NCI-H2107 (cell line): Measurements from ENCODE around the gene SLTM.
"Not testable (repeated sequence)": the region's sequence is repeated elsewhere in the genome, so short reads cannot be mapped to it uniquely, and the experiment has no call there.

Experiments
- DNase-seq: peaks from one replicate; lab custom pipeline; 2025; lab: John Stamatoyannopoulos, UW

SLTM gene

DNA sequence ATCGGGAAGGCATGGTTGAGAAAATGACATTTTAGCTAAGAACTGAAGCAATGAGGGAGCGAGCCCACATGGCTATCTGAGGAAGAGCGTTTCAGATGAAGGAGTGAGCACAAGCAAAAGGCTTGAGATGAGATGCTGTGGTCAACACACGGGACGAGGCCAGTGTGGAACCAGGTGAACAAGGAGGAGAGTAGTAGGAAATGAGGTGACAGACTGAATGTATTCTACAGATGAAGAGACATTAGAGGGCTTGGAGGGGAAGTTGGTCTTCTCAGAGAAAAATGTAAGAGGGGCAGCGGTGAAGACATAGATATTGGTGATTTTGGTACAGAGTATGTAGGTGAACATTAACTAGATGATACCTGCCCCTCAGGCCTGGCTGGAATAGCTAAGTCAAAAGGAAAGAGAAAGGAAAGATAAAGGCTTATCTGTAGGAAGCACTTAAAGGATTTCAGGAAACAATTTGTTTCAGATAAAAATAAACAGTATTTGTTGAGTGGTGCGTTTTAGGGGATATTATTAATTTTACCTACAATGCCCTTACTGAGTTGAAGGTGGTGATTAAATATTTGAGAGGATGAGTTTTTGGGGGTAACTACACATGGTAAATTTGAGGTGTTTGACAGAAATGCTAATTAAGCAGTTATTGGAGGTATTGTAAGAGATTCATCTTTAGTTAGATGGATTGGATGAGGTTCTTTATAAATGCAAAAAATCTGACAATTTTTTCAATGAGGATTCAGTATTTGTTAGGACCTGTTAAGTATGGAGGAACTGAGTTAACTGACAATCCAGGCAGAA, 57.0 kb downstream of the SLTM start:
- DNase-seq, result no peak

DNA sequence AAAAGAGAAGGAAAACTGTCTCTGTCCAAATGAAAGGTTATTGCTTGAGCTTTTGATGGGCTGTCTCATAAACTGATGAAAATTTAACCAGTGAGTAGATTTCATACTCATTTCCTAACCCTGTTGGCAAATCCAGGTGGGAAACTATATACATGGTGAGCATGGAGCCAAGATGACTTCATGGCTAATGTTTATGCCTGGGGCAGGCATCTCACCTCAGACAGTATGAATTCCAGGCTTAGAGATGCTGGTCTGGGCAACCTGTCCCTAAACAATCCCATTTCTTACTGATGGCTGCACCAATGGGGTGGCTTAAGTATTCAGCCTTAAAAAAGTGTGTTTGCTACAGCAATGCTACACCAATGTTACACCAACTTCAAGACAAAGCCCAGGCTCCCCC, 58.1 kb downstream of the SLTM start:
- DNase-seq, result no peak

DNA sequence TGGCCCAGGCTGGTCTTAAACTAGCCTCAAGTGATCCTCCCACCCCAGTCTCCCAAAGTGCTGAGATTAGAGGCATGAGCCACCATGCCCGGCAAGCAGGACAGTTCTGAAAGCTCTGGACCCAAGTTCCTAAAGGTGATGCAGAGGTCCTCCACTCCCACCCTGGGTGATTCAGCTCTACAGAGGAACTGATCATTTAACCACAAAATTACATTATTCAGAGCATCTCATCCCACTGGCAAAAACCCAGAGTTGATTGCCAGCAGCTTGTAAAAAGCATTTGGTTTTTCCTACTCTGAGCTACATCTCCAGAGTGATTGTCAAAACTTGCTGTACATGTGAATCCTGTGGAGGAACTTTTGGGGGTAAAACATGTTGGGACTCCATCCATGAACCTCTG, 60.2 kb downstream of the SLTM start:
- no peak for DNase-seq

DNA sequence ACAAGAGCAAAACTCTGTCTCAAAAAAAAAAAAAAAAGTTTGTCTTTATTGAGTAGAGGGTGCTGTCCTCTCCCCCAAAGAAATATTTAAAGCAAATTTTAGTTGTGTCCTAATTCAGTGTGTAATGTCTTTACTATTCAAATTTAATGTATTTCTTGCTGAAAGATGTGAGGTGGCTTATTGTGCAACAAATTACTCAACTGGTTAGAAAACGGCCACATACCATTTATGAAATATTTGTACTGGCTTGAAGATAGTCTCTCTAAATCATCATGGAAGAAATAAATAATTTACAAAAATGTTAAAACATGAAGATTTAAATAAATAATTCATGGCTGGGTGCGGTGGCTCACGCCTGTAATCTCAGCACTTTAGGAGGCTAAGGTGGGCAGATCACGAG, 63.0 kb downstream of the SLTM start:
- no peak for DNase-seq

DNA sequence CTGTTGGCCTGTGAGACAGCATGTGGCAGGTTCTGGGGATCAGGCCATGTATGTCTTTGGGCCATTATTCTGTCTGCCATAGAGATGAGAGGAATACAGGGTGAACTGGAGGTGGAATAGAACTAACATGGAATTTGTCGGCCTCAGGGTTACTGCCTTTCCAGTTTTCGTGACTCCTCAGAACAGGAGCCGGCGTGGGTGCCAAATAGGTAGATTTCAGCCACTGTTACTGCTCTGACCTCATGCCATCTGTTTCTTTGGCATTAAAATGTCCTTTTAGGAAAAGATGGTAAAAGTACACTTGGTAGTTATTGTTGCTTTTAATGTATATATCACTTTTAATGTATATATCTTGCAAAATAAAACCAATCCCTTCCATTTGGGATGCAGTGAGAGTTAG, 65.6 kb downstream of the SLTM start:
- no peak for DNase-seq

DNA sequence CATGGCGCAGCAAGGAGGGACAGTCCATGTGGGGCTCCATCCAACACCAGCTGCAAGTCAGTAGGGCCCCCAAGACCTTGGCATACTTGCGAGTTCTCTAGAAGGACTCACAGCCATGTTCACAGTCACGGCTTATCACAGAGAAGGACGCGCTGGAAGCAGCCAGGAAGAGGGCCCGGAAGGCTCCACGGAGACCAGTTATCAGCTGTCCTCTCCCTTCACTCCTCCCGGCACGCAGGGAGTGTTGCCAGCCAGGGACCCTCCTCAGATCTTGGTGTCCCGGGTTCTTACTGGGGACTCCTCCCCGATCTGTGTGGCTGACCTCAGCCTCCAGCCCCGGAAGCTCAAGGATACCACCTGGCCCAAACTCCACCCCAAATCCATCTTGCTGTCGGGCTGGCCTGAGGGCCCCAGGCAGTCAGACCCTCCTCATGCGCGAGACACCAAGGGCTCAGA, 68.0 kb downstream of the SLTM start:
- DNase-seq, result no peak

DNA sequence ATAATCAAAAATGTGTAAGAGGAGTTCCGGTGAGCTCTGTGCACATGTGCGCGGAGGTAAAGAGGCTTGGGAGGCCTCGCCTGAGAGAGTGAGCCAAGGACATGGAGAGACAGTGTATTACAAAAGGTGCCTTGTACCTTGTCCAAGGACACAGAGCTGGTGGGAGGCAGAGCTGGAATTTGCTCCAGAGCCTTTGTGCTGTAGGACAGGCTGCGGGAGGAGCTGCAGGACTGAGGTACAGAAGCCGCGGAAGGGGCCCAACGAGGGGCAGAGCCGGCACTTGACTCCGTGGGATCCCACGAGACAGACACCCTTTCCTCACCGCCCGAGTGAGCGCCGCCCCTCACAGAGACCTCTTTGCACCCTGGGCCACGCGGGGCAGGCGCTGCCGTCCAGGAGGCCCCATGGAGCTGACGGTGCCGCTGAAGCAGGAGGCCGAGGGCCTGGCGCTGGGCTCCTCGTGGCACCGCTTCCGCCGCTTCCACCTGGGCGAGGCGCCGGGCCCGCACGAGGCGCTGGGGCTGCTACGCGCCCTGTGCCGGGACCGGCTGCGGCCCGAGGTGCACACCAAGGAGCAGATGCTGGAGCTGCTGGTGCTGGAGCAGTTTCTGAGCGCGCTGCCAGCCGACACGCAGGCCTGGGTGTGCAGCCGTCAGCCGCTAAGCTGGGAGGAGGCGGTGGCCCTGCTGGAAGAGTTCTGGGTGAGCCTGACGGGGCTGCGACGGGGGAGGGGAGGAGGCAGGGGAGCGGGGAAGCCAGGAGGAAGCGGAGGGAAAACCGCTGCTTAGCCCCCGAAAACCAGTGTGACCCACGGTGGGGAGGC, 68.7 kb downstream of the SLTM start:
- DNase-seq, result no peak

DNA sequence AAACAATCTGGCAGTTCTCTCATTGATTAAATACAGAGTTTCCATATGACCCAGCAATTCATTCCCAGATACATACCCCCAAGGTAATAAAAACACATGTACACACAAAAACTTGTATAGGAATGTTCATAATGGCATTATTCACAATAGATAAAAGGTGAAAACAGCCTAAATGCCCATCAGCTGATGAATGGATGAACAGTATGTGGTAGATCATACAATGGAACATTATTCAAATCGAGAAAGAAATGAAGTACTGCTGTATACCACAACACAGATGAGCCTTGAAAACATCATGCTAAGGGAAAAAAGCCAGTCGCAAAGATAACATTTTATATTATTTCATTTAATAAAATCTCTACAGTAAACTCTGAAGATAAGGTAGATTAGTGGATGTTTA, 71.2 kb downstream of the SLTM start:
- no peak for DNase-seq

DNA sequence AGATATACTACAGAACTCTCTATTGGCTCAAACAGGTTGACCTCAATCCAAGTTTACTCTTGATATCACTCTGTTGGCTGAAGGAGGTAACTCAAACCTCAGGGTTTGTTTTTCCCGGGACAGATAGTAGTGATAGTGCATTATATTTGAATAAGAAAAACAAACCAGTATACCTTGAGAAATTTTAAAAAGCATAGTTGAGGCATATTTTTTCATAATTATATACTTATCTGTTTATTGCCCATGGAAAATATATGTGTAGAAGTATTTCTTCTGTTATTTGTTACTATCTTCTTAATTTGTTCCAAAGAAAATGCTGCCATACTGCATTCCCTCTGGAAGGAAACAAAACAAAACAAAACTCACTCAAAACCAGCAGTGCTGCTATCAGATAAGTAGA, 76.9 kb downstream of the SLTM start:
- not testable (repeated sequence) for DNase-seq

DNA sequence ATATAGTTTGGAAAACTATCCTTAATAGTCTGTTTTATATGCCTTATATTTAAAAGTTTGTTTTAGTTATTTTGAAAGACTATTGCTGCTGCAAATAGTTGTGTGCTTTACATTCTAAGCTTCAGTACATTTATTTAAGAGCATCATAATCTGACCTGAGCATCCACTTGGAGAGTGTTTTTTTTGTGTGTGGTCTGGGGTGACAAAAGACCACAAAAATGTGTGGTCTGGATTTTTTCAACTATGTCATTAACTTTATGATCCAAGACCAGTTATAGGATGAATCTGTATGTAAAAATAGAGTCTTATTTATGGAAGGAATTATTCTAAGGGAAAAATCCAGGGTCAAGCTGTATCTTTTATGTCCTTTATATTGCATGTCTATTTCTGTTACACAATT, 77.4 kb downstream of the SLTM start:
- no peak for DNase-seq

DNA sequence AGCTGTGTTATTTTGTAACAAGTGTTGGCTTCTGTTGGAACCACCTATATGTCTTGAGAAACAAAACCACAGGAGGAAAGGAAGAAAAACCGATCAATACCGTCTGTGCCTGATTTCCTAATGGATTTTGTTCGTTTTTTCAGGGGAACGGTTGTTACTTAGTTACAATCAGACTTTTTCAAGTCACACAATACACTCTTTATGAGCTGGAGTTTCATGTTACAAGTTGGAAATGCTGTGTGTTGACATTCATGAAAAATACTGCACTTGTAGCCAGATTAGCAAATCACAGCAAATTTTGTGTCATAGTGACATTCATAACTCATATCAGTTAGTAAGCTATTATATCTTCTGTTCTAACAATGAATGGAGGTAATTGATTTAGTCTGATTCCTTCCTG, 78.9 kb downstream of the SLTM start:
- no peak for DNase-seq

DNA sequence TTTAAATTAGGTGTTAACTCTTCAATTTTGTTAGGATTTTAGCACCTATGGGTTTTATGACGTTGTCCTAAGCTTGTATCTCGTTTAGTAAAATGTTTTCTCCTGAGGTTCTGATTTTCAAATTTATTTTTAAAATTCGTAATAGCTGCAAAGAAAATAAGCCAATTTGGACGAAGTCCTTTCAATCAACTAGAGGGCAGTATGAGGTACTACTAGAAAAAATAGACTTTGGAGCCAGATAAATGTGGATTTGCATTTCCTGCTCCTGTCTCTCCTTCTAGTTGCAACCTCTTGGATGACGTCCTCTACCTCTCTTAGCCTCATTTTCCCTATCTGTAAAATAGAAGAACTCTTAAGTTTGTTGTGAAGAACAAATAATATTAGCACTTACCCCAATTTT, 81.1 kb downstream of the SLTM start:
- DNase-seq, result no peak

DNA sequence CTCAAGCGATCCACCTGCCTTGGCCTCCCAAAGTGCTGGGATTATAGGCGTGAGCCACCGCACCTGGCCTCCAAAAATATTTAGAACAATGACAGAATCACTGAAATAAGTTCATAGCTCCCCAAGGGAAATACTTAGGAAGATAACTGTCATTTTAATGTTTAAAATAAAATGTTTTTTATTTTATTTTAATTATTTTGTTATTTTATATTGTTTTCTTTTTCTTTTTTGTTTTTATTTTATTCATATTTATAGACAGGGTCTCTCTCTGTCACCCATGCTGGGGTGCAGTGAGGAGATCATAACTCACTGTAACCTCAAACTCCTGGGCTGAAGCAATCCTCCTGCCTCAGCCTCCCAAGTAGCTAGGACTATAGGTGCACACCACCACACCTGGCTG, 82.3 kb downstream of the SLTM start:
- DNase-seq, result not testable (repeated sequence)

DNA sequence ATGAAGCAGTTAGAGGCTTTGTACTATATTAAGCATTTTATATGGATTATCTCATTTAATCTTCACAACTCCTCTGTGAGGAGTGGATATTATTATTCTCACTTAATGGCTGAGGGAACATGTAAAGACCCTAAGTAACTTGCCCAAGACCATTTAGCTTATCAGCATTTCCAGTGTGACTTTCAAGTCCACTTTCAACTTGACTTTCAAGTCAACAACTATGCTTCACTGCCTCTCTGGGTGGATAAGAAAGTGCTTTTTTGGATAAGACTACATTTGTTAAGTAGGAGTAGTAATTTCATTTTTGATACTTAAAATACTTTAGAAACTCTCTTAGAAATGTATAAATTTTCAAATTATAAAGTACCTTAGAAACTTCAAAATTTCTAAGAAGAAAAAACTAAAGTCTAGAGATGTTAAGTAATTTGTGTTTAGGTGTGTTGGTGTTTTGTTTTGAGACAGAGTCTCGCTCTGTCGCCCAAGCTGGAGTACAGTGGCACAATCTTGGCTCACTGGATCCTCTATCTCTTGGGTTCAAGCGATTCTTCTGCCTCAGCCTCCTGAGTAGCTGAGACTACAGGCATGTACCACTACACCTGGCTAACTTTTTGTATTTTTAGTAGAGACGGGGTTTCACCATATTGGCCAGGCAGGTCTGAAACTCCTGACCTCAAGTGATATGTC, 90.6 kb downstream of the SLTM start:
- DNase-seq, result no peak

DNA sequence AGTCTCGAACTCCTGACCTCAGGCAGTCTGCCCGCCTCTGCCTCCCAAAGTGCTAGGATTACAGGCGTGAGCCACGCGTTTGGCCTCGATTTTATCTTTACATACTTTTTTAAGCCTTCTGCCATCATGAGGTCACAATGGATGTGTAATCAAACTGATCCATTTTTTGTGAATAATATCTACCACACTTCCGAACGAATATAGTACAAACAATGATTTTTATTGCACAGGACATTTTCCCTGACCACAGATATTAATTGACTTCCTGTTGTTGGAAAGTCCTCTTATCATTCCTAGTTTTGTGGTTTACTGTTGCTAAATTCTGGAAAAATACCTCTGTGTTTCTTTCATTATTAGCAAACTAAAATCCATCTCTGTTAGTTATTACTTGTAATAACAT, 93.4 kb downstream of the SLTM start:
- DNase-seq, result no peak

DNA sequence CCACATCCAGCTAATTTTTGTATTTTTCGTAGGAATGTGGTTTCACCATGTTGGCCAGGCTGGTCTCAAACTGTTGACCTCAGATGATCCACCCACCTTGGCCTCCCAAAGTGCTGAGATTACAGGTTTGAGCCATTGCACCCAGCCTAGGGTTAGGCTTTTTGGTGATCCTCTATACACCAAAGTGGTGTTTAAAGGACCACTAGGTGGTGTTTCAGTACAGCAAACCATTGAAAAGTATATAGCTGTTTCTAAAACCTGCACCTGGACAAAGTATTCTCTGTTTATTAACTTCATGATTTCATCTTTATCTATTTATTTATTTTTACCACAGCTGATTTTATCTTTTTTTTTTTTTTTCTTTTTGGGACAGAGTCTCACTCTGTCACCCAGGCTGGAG, 94.0 kb downstream of the SLTM start:
- no peak for DNase-seq

DNA sequence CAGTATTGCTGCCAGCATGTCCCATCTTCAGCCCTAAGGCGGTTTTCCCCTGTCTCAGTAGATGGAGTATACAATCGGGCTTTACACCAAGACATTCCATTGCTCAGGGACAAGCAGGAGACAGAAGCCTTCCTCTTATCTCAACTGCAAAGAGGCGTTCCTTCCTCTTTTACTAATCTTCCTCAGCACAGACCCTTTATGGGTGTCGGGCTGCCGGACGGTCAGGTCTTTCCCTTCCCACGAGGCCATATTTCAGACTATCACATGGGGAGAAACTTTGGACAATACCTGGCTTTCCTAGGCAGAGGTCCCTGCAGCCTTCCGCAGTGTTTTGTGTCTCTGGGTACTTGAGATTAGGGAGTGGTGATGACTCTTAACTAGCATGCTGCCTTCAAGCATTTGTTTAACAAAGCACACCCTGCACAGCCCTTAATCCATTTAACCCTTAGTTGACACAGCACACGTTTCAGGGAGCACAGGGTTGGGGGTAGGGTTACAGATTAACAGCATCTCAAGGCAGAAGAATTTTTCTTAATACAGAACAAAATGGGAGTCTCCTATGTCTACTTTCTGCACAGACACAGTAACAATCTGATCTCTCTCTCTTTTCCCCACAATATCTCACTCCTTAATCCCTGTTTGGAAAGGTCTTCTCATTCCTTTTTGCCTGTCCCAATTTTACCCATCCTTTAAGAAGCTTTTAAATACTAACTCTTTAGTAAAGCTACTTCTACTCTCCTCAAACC, 99.6 kb downstream of the SLTM start:
- not testable (repeated sequence) for DNase-seq

DNA sequence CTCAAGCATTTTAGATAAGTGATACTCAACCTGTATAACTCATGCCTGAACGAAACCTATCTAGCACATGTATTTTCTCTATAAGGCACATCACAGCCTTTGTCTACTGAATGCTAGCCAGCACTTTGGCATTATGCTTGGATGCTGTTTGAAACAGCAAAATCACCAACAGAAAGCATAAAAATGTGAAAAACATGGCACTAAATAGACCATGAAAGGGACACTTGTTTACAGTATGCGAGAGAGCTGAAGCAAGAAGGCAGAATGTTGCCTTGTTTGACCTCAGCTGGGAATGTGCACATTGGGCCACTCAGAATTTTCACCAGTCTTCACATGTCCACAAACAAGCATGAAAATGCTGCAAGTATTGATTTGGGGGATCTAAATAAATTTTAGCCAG, 102.9 kb downstream of the SLTM start:
- DNase-seq, result no peak
